ENCODE data around the gene ANO2. TPM values are rescaled to one million over a fixed set of nuclear protein-coding genes. Genes with fewer than 3 reads are reported as not detected.

Gene ANO2
- total RNA-seq, 1 experiment from 2014 or later = 2.3 TPM

GRCh38 chr12:5914387-5915149 lies 30.5 kb downstream of the ANO2 start:
- peaks cover 22% of the 10 kb centered on the region for H3K27me3 ChIP-seq
- no peak for DNase-seq
- H3K4me3 ChIP-seq = no peak overlapping the region
- no peaks in the 10 kb centered on the region for H3K36me3 ChIP-seq
- no peak overlapping the region for H3K27ac ChIP-seq
- H3K9me3 ChIP-seq (replicated peaks) = no peaks in the 10 kb centered on the region
- no peaks in the 10 kb centered on the region for H3K4me1 ChIP-seq

- no peak overlapping the region for H3K4me3 ChIP-seq
- no peaks in the 10 kb centered on the region for H3K4me1 ChIP-seq
- DNase-seq = no peak
- no peaks in the 10 kb centered on the region for H3K9me3 ChIP-seq (replicated peaks)
- no peak overlapping the region for H3K27ac ChIP-seq
- H3K27me3 ChIP-seq = peaks cover 22% of the 10 kb centered on the region
- H3K36me3 ChIP-seq = no peaks in the 10 kb centered on the region
These were observed 31.7 kb downstream of the ANO2 start for GRCh38 chr12:5913387-5913786.

- no peak overlapping the region for H3K27ac ChIP-seq
- H3K36me3 ChIP-seq = no peaks in the 10 kb centered on the region
- H3K27me3 ChIP-seq = peaks cover 22% of the 10 kb centered on the region
- DNase-seq = peak in 1 of 2 experiments; percentile 18
- no peaks in the 10 kb centered on the region for H3K4me1 ChIP-seq
- H3K4me3 ChIP-seq = no peak overlapping the region
- H3K9me3 ChIP-seq (replicated peaks) = no peaks in the 10 kb centered on the region
These were observed 32.4 kb downstream of the ANO2 start for GRCh38 chr12:5912437-5913334.

GRCh38 chr12:5912011-5912410 lies 33.0 kb downstream of the ANO2 start:
- H3K4me3 ChIP-seq = no peak overlapping the region
- no peaks in the 10 kb centered on the region for H3K4me1 ChIP-seq
- H3K27ac ChIP-seq = no peak overlapping the region
- no peak for DNase-seq
- H3K27me3 ChIP-seq = peaks cover 24% of the 10 kb centered on the region
- no peaks in the 10 kb centered on the region for H3K36me3 ChIP-seq
- no peaks in the 10 kb centered on the region for H3K9me3 ChIP-seq (replicated peaks)

- DNase-seq = no peak
- no peak overlapping the region for H3K27ac ChIP-seq
- no peaks in the 10 kb centered on the region for H3K4me1 ChIP-seq
- no peaks in the 10 kb centered on the region for H3K36me3 ChIP-seq
- no peaks in the 10 kb centered on the region for H3K9me3 ChIP-seq (replicated peaks)
- H3K4me3 ChIP-seq = no peak overlapping the region
- H3K27me3 ChIP-seq = peaks cover 24% of the 10 kb centered on the region
These were observed 34.1 kb downstream of the ANO2 start for GRCh38 chr12:5910790-5911548.

- no peak for DNase-seq
These were observed 35.5 kb downstream of the ANO2 start for GRCh38 chr12:5909560-5909959.

GRCh38 chr12:5908251-5908650 lies 36.8 kb downstream of the ANO2 start:
- no peak overlapping the region for H3K27ac ChIP-seq
- DNase-seq = no peak
- peaks cover 11% of the 10 kb centered on the region for H3K27me3 ChIP-seq
- no peaks in the 10 kb centered on the region for H3K4me1 ChIP-seq
- H3K36me3 ChIP-seq = no peaks in the 10 kb centered on the region
- no peak overlapping the region for H3K4me3 ChIP-seq
- no peaks in the 10 kb centered on the region for H3K9me3 ChIP-seq (replicated peaks)

More at GRCh38 chr12:5909560-5909959, 35.5 kb downstream of the ANO2 start:
- Histone ChIP-seq H3K4me3 (no peak overlapping the region), H3K27me3 (peaks cover 23% of the 10 kb centered on the region), H3K4me1 (no peaks in the 10 kb centered on the region), H3K9me3 (replicated peaks) (no peaks in the 10 kb centered on the region), H3K27ac (no peak overlapping the region), H3K36me3 (no peaks in the 10 kb centered on the region)

- no peaks in the 10 kb centered on the region for H3K4me1 ChIP-seq
- no peak overlapping the region for H3K4me3 ChIP-seq
- no peaks in the 10 kb centered on the region for H3K9me3 ChIP-seq (replicated peaks)
- peaks cover 11% of the 10 kb centered on the region for H3K27me3 ChIP-seq
- no peak for DNase-seq
- H3K36me3 ChIP-seq = no peaks in the 10 kb centered on the region
- H3K27ac ChIP-seq = no peak overlapping the region
These were observed 37.3 kb downstream of the ANO2 start for GRCh38 chr12:5907807-5908206.

- no peaks in the 10 kb centered on the region for H3K36me3 ChIP-seq
- H3K4me1 ChIP-seq = no peaks in the 10 kb centered on the region
- peaks cover 3% of the 10 kb centered on the region for H3K27me3 ChIP-seq
- H3K9me3 ChIP-seq (replicated peaks) = no peaks in the 10 kb centered on the region
- H3K4me3 ChIP-seq = no peak overlapping the region
- no peak for DNase-seq
- no peak overlapping the region for H3K27ac ChIP-seq
These were observed 39.3 kb downstream of the ANO2 start for GRCh38 chr12:5905757-5906156.

- Histone ChIP-seq H3K27me3 (peaks cover 3% of the 10 kb centered on the region), H3K27ac (no peak overlapping the region), H3K9me3 (replicated peaks) (no peaks in the 10 kb centered on the region), H3K36me3 (no peaks in the 10 kb centered on the region), H3K4me1 (no peaks in the 10 kb centered on the region), H3K4me3 (no peak overlapping the region)
- DNase-seq = no peak
These were observed 40.1 kb downstream of the ANO2 start for GRCh38 chr12:5904969-5905368.

- peaks cover 3% of the 10 kb centered on the region for H3K27me3 ChIP-seq
- no peaks in the 10 kb centered on the region for H3K36me3 ChIP-seq
- H3K4me1 ChIP-seq = no peaks in the 10 kb centered on the region
- H3K27ac ChIP-seq = no peak overlapping the region
- no peak for DNase-seq
- H3K9me3 ChIP-seq (replicated peaks) = no peaks in the 10 kb centered on the region
- H3K4me3 ChIP-seq = no peak overlapping the region
These were observed 40.6 kb downstream of the ANO2 start for GRCh38 chr12:5904441-5904840.

GRCh38 chr12:5902736-5903135 lies 42.3 kb downstream of the ANO2 start:
- no peak for DNase-seq
- Histone ChIP-seq H3K36me3 (no peaks in the 10 kb centered on the region), H3K4me1 (no peaks in the 10 kb centered on the region), H3K27me3 (peaks cover 3% of the 10 kb centered on the region; the same call in 1 of the 2 replicates), H3K27ac (no peak overlapping the region), H3K9me3 (replicated peaks) (no peaks in the 10 kb centered on the region), H3K4me3 (no peak overlapping the region)

- Histone ChIP-seq H3K9me3 (replicated peaks) (no peaks in the 10 kb centered on the region), H3K36me3 (no peaks in the 10 kb centered on the region), H3K4me3 (no peak overlapping the region), H3K27ac (no peak overlapping the region), H3K27me3 (no peaks in the 10 kb centered on the region), H3K4me1 (no peaks in the 10 kb centered on the region)
- DNase-seq = no peak
These were observed 43.6 kb downstream of the ANO2 start for GRCh38 chr12:5901416-5901815.

GRCh38 chr12:5900533-5901205 lies 44.4 kb downstream of the ANO2 start:
- DNase-seq = no peak
- Histone ChIP-seq H3K27ac (no peak overlapping the region), H3K9me3 (replicated peaks) (no peaks in the 10 kb centered on the region), H3K4me1 (no peaks in the 10 kb centered on the region), H3K4me3 (no peak overlapping the region), H3K36me3 (no peaks in the 10 kb centered on the region), H3K27me3 (no peaks in the 10 kb centered on the region)

All from SJCRH30 (cell line).